ENCODE measurements around the gene DUSP3.

Gene DUSP3

GRCh38 chr17:43732958-43733357, 45.8 kb downstream of the DUSP3 start:
- no peak for DNase-seq (ENCODE audit: low read depth)

- DNase-seq (ENCODE audit: low read depth), result no peak
Measured at GRCh38 chr17:43728081-43728480, 50.7 kb downstream of the DUSP3 start.

- DNase-seq (ENCODE audit: low read depth), result no peak
Measured at GRCh38 chr17:43723697-43724359, 54.9 kb downstream of the DUSP3 start.

- DNase-seq (ENCODE audit: low read depth), result no peak
Measured at GRCh38 chr17:43722870-43723665, 55.7 kb downstream of the DUSP3 start.

- no peak for DNase-seq (ENCODE audit: low read depth)
Measured at GRCh38 chr17:43722269-43722619, 56.5 kb downstream of the DUSP3 start.

GRCh38 chr17:43721537-43722268, 57.1 kb downstream of the DUSP3 start:
- no peak for DNase-seq (ENCODE audit: low read depth)

GRCh38 chr17:43720311-43721060, 58.3 kb downstream of the DUSP3 start:
- peak; percentile 57 for DNase-seq (ENCODE audit: low read depth)

GRCh38 chr17:43719578-43719977, 59.2 kb downstream of the DUSP3 start:
- DNase-seq (ENCODE audit: low read depth), result no peak

GRCh38 chr17:43718544-43718943, 60.2 kb downstream of the DUSP3 start:
- no peak for DNase-seq (ENCODE audit: low read depth)

- no peak for DNase-seq (ENCODE audit: low read depth)
Measured at GRCh38 chr17:43717913-43718312, 60.9 kb downstream of the DUSP3 start.

Data from activated gamma-delta T cell treated with anti-CD3 and anti-CD28 coated beads, Interleukin-2, amount 50 U/mL, for 16 hours (primary cell).